Skeletal muscle satellite cell (primary cell): ENCODE results near the gene TANC1.

Experiments used
- H3K27me3 ChIP-seq: 2 replicates; pipeline ENCODE4 v1.7.0; 2013; ENCODE audit warnings: low read length; ENCODE audit not compliant: control insufficient read depth, insufficient read depth
- H3K36me3 ChIP-seq: 2 replicates; pipeline ENCODE4 v1.7.0; 2013; ENCODE audit warnings: mild to moderate bottlenecking, control low read depth, low read length; ENCODE audit not compliant: insufficient read depth
- H3K4me1 ChIP-seq: 2 replicates; pipeline ENCODE4 v1.7.0; 2013; ENCODE audit warnings: low read length; ENCODE audit not compliant: control insufficient read depth, insufficient read depth
- H3K4me2 ChIP-seq: 2 replicates; pipeline ENCODE4 v1.7.0; 2013; ENCODE audit warnings: mild to moderate bottlenecking, low read length
- H3K4me3 ChIP-seq: 2 replicates; pipeline ENCODE4 v1.7.0; 2013; ENCODE audit warnings: low read length
- H3K9ac ChIP-seq: 2 replicates; pipeline ENCODE4 v1.7.0; 2013; ENCODE audit warnings: mild to moderate bottlenecking, low read depth, low read length, moderate library complexity
- H3K9me3 ChIP-seq: replicated peaks from 2 replicates; pipeline ENCODE4 v1.7.0; 2013; ENCODE audit warnings: mild to moderate bottlenecking, control low read depth, low read length

The TANC1 gene

DNA sequence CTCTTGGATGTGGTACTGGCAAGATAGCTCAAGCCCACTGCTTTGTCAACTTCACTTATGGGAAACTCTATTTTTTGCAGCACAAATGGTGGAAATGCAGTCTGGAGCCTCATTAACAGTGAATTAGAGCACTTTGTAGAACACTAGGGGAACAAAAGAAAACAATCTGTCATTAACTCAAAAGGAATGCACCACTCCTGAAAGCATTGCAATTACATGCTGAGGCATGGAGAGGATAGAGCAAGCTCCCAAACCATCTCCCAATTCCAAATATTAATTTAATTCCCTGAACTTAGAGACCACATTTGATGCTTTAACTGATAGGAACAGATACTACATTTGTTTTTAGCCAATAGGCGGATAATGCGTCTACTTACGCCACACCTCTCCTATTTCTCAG, 32.8 kb upstream of the TANC1 start:
- Histone ChIP-seq H3K4me3 (no peak overlapping the region), H3K36me3 (no peaks in the 10 kb centered on the region)

DNA sequence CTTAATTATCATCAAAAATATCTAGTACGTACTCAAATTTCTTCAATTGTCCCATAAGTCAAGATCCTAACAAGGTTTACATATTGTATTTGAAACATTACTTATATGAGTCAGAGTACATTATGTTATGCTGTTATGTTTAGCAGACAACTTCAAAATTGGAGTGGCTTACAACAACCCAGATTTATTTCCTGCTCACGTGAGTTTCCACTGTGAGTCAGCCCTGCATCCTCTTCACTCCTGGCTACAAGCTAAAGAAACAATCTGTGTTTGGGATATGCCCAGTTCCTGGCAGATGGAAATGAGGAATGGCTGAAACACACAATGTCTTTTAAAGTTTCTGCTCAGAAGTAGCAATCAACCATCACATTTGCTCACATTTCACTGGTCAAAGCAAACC, 31.5 kb upstream of the TANC1 start:
- Histone ChIP-seq H3K9ac (no peak overlapping the region), H3K27me3 (no peaks in the 10 kb centered on the region), H3K36me3 (no peaks in the 10 kb centered on the region), H3K4me3 (no peak overlapping the region), H3K4me1 (peaks cover 27% of the 10 kb centered on the region), H3K4me2 (peak overlapping the region; percentile 17), H3K9me3 (no peaks in the 10 kb centered on the region)

More for the DNA sequence above, 32.8 kb upstream of the TANC1 start:
- H3K4me1 ChIP-seq = peaks cover 36% of the 10 kb centered on the region
- no peaks in the 10 kb centered on the region for H3K27me3 ChIP-seq
- no peaks in the 10 kb centered on the region for H3K9me3 ChIP-seq
- no peak overlapping the region for H3K4me2 ChIP-seq
- H3K9ac ChIP-seq = no peak overlapping the region

DNA sequence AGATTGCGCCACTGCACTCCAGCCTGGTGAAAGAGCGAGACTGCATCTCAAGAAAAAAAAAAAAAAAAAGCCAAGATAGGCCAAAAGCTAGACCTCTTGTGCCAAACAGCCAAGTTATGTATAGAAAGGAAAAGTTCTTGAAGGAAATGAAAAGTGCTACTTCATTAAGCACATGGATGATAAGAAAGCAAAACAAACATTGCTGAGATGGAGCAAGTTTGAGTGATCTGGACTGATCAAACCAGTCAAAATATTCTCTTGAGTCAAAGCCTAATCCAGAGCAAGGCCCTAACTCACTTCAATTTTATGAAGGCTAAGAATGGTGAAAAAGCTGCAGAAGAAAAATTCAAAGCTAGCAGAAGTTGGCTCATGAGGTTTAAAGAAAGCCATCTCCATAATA, 28.1 kb upstream of the TANC1 start:
- H3K27me3 ChIP-seq = no peaks in the 10 kb centered on the region
- H3K4me3 ChIP-seq = no peak overlapping the region
- no peak overlapping the region for H3K4me2 ChIP-seq
- no peaks in the 10 kb centered on the region for H3K36me3 ChIP-seq
- H3K9me3 ChIP-seq = no peaks in the 10 kb centered on the region
- H3K9ac ChIP-seq = no peak overlapping the region
- peaks cover 16% of the 10 kb centered on the region for H3K4me1 ChIP-seq

DNA sequence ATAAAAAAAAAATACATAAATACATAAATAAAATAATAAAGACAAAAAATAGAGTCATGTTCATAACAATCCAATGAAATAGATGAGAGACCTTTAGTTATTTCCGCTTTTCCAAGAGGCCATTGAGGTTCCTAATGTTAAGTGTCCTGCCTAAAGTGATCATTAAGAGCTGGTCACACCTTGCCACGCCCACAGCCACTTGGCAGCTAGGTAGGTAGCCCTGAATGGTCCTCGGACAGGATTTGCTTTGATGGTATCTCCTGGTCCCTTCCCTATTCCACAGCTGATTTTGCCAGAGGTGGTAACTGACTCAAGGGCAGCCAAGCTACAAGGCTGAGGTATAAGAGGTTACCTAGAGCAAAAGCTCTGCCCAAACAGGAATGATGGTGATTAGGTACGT, 24.5 kb upstream of the TANC1 start:
- no peak overlapping the region for H3K9ac ChIP-seq
- H3K36me3 ChIP-seq = no peaks in the 10 kb centered on the region
- no peaks in the 10 kb centered on the region for H3K27me3 ChIP-seq
- H3K4me2 ChIP-seq = no peak overlapping the region
- H3K4me1 ChIP-seq = no peaks in the 10 kb centered on the region
- H3K9me3 ChIP-seq = no peaks in the 10 kb centered on the region
- H3K4me3 ChIP-seq = no peak overlapping the region

DNA sequence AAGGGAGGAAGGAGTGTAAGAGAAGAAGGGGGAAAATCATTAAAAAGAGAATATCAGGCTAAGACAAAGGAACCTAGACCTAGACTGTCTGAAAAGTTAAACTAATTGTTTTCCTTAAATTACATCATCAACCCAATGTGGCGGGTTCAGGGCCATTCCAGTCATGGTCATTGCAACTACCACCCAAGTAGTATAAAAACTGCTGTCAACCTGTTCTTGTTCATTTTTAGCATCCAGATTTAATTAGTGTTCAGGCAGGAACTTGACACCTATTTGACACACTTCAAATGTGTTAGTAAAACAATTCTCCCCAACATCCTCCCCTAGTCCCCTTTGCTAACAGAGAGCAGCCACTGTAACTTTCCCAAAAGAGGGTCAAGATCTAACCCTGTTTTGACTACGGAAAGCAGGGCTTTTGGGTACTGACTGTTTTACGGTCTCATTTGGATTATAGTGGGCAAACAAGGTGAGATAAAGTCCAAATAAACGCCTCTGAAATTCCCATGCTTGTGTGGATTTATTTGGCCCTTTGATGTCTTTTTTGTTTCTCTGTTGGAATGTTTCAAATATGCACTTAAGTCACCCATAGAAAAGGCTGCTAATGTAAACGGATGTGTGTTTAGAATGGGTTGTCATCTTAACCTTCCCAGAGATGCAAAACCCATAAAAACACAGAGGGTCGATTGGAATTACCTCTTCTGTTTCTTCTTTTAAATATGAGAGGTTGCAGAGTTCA, 19.3 kb upstream of the TANC1 start:
- Histone ChIP-seq H3K9ac (no peak overlapping the region), H3K4me2 (no peak overlapping the region), H3K4me1 (peaks cover 11% of the 10 kb centered on the region), H3K4me3 (no peak overlapping the region), H3K27me3 (no peaks in the 10 kb centered on the region), H3K36me3 (no peaks in the 10 kb centered on the region), H3K9me3 (no peaks in the 10 kb centered on the region)

DNA sequence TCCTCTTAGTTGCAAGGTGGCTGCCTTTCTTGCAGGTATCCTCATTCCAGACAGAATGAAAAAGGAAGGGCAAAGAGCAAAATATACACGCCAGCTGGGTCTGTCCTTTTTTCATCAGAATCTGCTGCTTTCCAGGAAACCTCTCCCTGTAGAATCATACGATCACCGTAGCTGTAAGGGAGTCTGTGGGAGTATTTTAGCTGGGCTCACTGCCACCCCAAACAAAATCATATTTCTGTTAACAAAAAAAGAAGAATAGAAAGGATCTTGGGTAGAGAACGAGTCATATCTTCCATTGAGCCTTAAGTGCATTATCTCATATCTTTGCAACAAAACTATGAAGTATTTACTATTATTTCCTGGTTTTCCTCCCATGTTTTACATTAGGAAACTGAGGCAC, 15.0 kb upstream of the TANC1 start:
- no peaks in the 10 kb centered on the region for H3K9me3 ChIP-seq
- H3K4me3 ChIP-seq = no peak overlapping the region
- H3K4me1 ChIP-seq = peaks cover 17% of the 10 kb centered on the region
- peak overlapping the region; percentile 43 for H3K4me2 ChIP-seq
- no peak overlapping the region for H3K9ac ChIP-seq
- H3K27me3 ChIP-seq = peaks cover 11% of the 10 kb centered on the region
- no peaks in the 10 kb centered on the region for H3K36me3 ChIP-seq

DNA sequence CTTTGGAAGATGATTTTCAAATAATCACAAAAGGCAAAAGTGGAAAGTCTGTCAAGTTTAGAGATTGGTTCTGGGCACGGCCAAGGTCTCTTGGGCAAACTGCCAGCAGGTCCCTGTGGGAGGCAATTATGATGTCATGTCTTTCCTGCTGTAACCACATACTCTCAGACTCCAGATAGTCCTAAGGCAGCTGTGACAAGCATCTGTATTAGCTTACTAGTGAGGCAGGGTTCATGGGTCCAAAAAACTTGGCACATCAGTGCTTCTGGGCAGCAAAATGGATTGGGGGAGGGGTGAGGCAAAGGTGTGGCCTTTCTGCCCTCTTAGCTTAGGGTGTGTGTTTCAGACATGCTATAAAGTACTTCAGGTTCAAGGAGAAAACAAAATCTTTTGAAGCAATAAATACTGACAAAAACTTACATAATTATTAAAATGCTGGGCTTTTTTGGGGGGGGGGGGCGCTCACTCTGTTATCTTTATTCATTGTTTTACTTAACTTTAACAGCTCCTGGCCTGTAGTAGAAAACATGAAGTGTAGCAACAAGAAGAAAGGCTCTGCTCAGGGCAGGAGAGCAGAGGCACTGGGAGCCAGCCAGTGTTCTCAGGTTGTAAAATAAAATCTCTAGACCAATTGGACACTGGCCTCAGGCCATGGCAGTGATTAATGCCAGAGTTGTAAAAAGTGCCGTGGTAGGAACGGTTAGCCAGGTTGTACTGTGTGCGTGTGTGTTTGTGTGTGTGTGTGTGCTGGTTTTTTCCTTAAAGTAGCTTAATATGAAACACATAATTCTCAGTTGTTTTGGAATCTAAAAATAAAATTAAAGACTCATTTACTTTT, 14.3 kb upstream of the TANC1 start:
- H3K9me3 ChIP-seq = no peaks in the 10 kb centered on the region
- H3K4me3 ChIP-seq = no peak overlapping the region
- H3K27me3 ChIP-seq = peaks cover 11% of the 10 kb centered on the region
- no peaks in the 10 kb centered on the region for H3K36me3 ChIP-seq
- H3K4me2 ChIP-seq = peak overlapping the region; percentile 43
- H3K4me1 ChIP-seq = peaks cover 17% of the 10 kb centered on the region
- H3K9ac ChIP-seq = no peak overlapping the region

DNA sequence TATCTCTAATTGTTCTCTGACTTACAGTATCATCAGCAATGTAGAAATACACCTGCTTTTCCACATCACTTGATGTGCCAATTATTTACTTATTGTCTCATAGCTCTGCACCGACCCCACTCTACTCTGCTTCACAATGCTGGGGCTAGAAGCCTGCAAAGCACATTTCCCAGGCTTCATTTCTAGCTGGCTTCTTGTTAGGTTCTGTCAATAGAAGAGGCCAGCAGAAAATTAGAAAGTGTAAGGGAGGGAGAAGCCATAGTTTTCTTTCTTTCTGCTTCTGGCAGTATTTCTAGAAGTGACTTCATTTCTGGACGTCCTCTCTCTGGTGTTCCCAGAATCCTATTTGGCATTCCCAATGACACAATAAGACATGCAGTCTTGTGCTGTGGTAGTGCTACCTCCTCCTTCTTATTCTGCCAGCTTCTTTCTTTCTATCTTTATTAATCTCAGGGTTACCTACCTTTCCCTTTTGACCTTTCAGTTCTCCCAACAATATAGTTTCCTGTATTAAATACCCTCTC, 12.5 kb upstream of the TANC1 start:
- no peak overlapping the region for H3K9ac ChIP-seq
- peaks cover 17% of the 10 kb centered on the region for H3K4me1 ChIP-seq
- H3K4me2 ChIP-seq = no peak overlapping the region
- H3K9me3 ChIP-seq = no peaks in the 10 kb centered on the region
- H3K27me3 ChIP-seq = peaks cover 11% of the 10 kb centered on the region
- H3K4me3 ChIP-seq = no peak overlapping the region
- H3K36me3 ChIP-seq = no peaks in the 10 kb centered on the region

DNA sequence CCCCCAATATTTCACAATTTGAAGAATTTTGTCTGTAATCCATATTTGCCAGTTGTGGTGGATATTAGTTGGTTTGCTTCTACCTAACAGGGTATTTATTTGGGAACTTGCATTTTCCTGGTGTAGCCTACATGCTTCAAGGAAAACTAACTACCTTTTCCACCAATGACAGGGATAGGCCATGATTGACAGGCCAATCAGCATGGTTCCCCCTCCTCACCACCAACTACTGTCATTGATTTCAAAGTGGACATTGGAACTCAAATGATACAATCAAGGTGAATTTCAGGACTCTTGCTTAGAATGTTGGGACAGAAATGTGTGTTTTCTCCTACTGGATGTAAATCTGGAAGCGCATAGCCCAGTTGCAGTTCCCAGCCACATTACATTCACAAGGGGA, 10.1 kb upstream of the TANC1 start:
- Histone ChIP-seq H3K4me3 (no peak overlapping the region), H3K4me2 (no peak overlapping the region), H3K9me3 (no peaks in the 10 kb centered on the region), H3K9ac (no peak overlapping the region), H3K27me3 (peaks cover 15% of the 10 kb centered on the region), H3K36me3 (no peaks in the 10 kb centered on the region), H3K4me1 (peaks cover 14% of the 10 kb centered on the region)

DNA sequence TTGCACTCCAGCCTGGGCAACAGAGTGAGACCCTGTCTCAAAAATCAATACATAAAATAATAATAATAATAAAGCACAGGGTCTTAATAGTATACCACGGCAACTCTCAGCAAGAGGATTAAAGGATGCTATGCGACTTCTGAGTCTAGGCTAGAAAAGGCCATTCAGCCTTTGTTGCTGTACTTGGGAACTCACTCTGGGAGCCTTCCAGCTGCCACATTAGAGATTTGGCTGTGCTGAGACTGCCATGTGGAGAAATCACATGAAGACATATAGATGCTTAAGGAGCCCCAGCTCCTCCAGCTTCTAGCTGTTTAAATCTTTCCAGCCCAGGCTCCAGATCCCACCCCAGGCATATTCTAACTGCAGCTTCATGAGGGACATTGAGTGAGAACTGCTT, 8.2 kb upstream of the TANC1 start:
- no peaks in the 10 kb centered on the region for H3K9me3 ChIP-seq
- H3K9ac ChIP-seq = no peak overlapping the region
- no peaks in the 10 kb centered on the region for H3K4me1 ChIP-seq
- peaks cover 15% of the 10 kb centered on the region for H3K27me3 ChIP-seq
- H3K4me3 ChIP-seq = no peak overlapping the region
- H3K4me2 ChIP-seq = no peak overlapping the region
- no peaks in the 10 kb centered on the region for H3K36me3 ChIP-seq

DNA sequence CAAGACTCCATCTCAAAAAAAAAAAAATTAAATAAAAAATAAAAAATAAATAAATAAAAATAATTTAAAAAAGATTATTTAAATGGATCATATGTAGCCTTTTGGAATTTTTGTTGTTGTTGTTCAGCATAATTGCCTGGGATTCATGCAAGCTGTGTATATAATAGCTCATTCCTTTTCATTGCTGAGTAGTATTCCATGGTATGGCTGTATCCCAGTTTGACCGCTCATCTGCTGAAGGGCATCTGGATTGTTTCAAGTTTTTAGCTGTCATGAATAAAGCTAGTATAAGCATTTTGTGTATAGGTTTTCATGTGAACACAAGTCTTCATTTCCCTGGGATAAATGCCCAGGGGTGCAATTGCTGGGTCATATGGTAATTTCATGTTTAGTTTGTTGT, 6.4 kb upstream of the TANC1 start:
- Histone ChIP-seq H3K4me3 (no peak overlapping the region), H3K9me3 (no peaks in the 10 kb centered on the region), H3K36me3 (no peaks in the 10 kb centered on the region), H3K4me2 (no peak overlapping the region), H3K4me1 (peaks cover under 1% of the 10 kb centered on the region), H3K27me3 (peaks cover 4% of the 10 kb centered on the region), H3K9ac (no peak overlapping the region)
